ENCODE measurements around the gene JMJD4. TPM values are rescaled to one million over a fixed set of nuclear protein-coding genes. Genes with fewer than 3 reads are reported as not detected.
A peak's percentile ranks its signal among the peaks of the same experiment; 100 is the strongest.

The JMJD4 gene
- 10 to 100 TPM in 3 of 4 donors, 1 to 10 TPM in 1; 9.2 to 21.6 (median 19.9) TPM for total RNA-seq

- peak within 1 kb of the TSS; percentile 88 to 99 (median 98) for H3K4me3 ChIP-seq
- peaks cover 0 to 27% of the 10 kb centered on the region in 2 donors for H3K36me3 ChIP-seq
- intact Hi-C loops (cut with DNase I; ENCODE audit: low total_unique reads): loop anchor here (2.0 to 5.0 kb wide), 2 partner anchors 22 to 173 kb away; partner anchors contain the start of gene ZNF678
- peaks cover 23 to 24% of the 10 kb centered on the region in 2 donors for H3K4me1 ChIP-seq
- TF ChIP-seq POLR2A (IDR thresholded peaks at IDR 0.05): peak; percentile 92 to 93
- TF ChIP-seq, protein P1, sequence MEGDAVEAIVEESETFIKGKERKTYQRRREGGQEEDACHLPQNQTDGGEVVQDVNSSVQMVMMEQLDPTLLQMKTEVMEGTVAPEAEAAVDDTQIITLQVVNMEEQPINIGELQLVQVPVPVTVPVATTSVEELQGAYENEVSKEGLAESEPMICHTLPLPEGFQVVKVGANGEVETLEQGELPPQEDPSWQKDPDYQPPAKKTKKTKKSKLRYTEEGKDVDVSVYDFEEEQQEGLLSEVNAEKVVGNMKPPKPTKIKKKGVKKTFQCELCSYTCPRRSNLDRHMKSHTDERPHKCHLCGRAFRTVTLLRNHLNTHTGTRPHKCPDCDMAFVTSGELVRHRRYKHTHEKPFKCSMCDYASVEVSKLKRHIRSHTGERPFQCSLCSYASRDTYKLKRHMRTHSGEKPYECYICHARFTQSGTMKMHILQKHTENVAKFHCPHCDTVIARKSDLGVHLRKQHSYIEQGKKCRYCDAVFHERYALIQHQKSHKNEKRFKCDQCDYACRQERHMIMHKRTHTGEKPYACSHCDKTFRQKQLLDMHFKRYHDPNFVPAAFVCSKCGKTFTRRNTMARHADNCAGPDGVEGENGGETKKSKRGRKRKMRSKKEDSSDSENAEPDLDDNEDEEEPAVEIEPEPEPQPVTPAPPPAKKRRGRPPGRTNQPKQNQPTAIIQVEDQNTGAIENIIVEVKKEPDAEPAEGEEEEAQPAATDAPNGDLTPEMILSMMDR (IDR thresholded peaks at IDR 0.05 in 4 of 5, conservative IDR thresholded peaks at IDR 0.05 in 1 of 5): no peak
- H3K9me3 ChIP-seq: no peaks in the 10 kb centered on the region
- in situ Hi-C loops (cut with MboI; ENCODE audit: low sequenced_read_pairs in 4 of 4): no loop called here
- ATAC-seq (peak; percentile 95), DNase-seq (peak; percentile 86 to 88)
- H3K27ac ChIP-seq: peak within 1 kb of the TSS; percentile 90 to 97 (median 94)
- H3K27me3 ChIP-seq: no peaks in the 10 kb centered on the region
Observed at GRCh38 chr1:227734856-227735538, at the start of gene JMJD4, which contains the start of gene SNAP47. Gene JMJD4, minus strand, starts transcription at chr1:227735302. Its CDS starts 29 bp downstream, at chr1:227735273. Gene SNAP47, plus strand, starts transcription at chr1:227735435. Its CDS starts 12,302 bp downstream, at chr1:227747737.

DNA sequence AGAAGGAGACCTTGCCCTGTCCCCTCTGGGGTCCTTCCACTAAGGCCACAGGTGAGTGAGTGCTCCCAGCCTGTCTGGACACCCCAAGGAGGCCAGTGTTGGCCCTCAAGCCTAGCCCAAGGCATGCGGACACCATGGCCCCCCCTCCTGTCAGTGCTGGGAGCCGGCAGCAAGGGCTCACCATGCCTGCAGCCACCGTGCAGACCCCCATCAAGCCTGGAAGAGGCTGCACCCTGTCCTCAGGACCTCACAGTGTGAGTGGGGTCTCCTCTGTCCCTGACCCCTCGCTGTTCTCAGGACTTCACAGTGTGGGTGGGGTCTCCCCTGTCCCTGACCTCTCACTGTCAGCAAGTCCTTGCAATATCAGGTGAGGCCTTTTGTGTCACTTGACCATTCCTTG is 47.1 kb upstream of the JMJD4 start:
- no peak for DNase-seq
- peaks cover 13% of the 10 kb centered on the region in 2 donors for H3K4me1 ChIP-seq
- in situ Hi-C loops (cut with MboI; ENCODE audit: low sequenced_read_pairs in 4 of 4) (no loop called here), intact Hi-C loops (cut with DNase I; ENCODE audit: low total_unique reads) (no loop called here)
- no peak overlapping the region for H3K4me3 ChIP-seq
- no peak overlapping the region for H3K27ac ChIP-seq
- no peaks in the 10 kb centered on the region for H3K9me3 ChIP-seq
- TF ChIP-seq POLR2A (IDR thresholded peaks at IDR 0.05): no peak
- TF ChIP-seq, protein P1 (IDR thresholded peaks at IDR 0.05 in 4 of 5, conservative IDR thresholded peaks at IDR 0.05 in 1 of 5): no peak
- H3K27me3 ChIP-seq: no peaks in the 10 kb centered on the region
- ATAC-seq: no peak
- H3K36me3 ChIP-seq: no peaks in the 10 kb centered on the region

DNA sequence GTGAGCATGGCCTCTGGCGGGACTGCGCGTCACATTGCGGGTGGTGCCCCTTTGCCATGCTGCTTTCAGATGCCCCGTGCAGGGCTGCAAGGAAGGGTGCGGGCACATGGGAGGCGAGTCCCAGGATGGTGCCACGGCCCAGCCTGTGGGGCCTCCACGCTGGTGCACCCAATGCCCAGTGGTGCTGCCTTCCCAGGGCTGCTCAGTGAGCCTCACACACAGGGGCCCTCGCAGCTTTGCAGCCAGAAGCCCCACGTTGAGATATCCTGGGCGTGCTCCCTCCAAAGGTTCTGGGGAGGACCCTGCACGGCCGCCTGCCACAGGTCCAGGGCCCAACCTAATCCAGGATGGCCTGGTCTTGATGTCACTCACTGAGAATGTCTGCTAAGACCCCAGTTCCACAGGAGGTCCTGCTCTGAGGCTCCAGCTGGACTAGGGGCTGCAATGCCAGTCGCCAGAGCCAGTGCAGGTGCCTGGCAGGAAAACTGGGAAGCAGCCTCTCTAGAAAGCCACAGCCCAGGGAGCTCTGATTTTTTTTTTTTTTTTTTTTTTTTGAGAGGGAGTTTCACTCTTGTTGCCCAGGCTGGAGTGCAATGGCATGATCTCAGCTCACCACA is 46.3 kb upstream of the JMJD4 start:
- TF ChIP-seq, protein P1 (IDR thresholded peaks at IDR 0.05 in 4 of 5, conservative IDR thresholded peaks at IDR 0.05 in 1 of 5): no peak
- no peak for TF ChIP-seq POLR2A (IDR thresholded peaks at IDR 0.05)
- no peak for ATAC-seq

GRCh38 chr1:227780101-227781044 is 45.3 kb upstream of the JMJD4 start:
- TF ChIP-seq POLR2A (IDR thresholded peaks at IDR 0.05): no peak
- TF ChIP-seq, protein P1 (IDR thresholded peaks at IDR 0.05 in 4 of 5, conservative IDR thresholded peaks at IDR 0.05 in 1 of 5): no peak
- in situ Hi-C loops (cut with MboI; ENCODE audit: low sequenced_read_pairs in 4 of 4): no loop called here

More for the DNA sequence above, 46.3 kb upstream of the JMJD4 start:
- in situ Hi-C loops (cut with MboI; ENCODE audit: low sequenced_read_pairs in 4 of 4) (no loop called here), intact Hi-C loops (cut with DNase I; ENCODE audit: low total_unique reads) (no loop called here)
- Histone ChIP-seq H3K4me1 (peaks cover 5% of the 10 kb centered on the region in 2 donors), H3K27me3 (no peaks in the 10 kb centered on the region), H3K36me3 (peaks cover 0 to 4% of the 10 kb centered on the region in 2 donors), H3K27ac (no peak overlapping the region), H3K4me3 (no peak overlapping the region), H3K9me3 (no peaks in the 10 kb centered on the region)
- no peak for DNase-seq

More at GRCh38 chr1:227780101-227781044, 45.3 kb upstream of the JMJD4 start:
- intact Hi-C loops (cut with DNase I; ENCODE audit: low total_unique reads): no loop called here
- no peaks in the 10 kb centered on the region for H3K4me1 ChIP-seq
- ATAC-seq: no peak
- no peak overlapping the region for H3K4me3 ChIP-seq
- H3K27ac ChIP-seq: no peak overlapping the region
- H3K36me3 ChIP-seq: peaks cover 0 to 11% of the 10 kb centered on the region in 2 donors
- H3K9me3 ChIP-seq: no peaks in the 10 kb centered on the region
- no peaks in the 10 kb centered on the region for H3K27me3 ChIP-seq
- DNase-seq: no peak

All from gastrocnemius medialis (tissue), 4 donors.